ENCODE data around the gene ROBO1.

ROBO1 gene

GRCh38 chr3:79297245-79297960 is 470.4 kb downstream of the ROBO1 start:
- DNase-seq: peak; percentile 24

- DNase-seq: no peak
Measured at GRCh38 chr3:79286882-79287281, 480.9 kb downstream of the ROBO1 start.

GRCh38 chr3:79285871-79286270 is 481.9 kb downstream of the ROBO1 start:
- DNase-seq: no peak

GRCh38 chr3:79285380-79285779 is 482.4 kb downstream of the ROBO1 start:
- DNase-seq: no peak

GRCh38 chr3:79284781-79285180 is 483.0 kb downstream of the ROBO1 start:
- no peak for DNase-seq

GRCh38 chr3:79278681-79279080 is 489.1 kb downstream of the ROBO1 start:
- no peak for DNase-seq

- no peak for DNase-seq
Measured at GRCh38 chr3:79268422-79268821, 499.4 kb downstream of the ROBO1 start.

- DNase-seq: no peak
Measured at GRCh38 chr3:79264892-79265291, 502.9 kb downstream of the ROBO1 start.

- DNase-seq: no peak
Measured at GRCh38 chr3:79263423-79263822, 504.4 kb downstream of the ROBO1 start.

GRCh38 chr3:79258479-79258878 is 509.3 kb downstream of the ROBO1 start:
- no peak for DNase-seq

GRCh38 chr3:79257791-79258190 is 510.0 kb downstream of the ROBO1 start:
- no peak for DNase-seq

GRCh38 chr3:79255702-79256101 is 512.1 kb downstream of the ROBO1 start:
- no peak for DNase-seq

GRCh38 chr3:79255292-79255691 is 512.5 kb downstream of the ROBO1 start:
- no peak for DNase-seq

- DNase-seq: no peak
Measured at GRCh38 chr3:79253704-79254103, 514.1 kb downstream of the ROBO1 start.

- no peak for DNase-seq
Measured at GRCh38 chr3:79253271-79253670, 514.5 kb downstream of the ROBO1 start.

GRCh38 chr3:79250746-79251145 is 517.1 kb downstream of the ROBO1 start:
- no peak for DNase-seq

GRCh38 chr3:79249701-79250100 is 518.1 kb downstream of the ROBO1 start:
- DNase-seq: no peak

GRCh38 chr3:79247725-79248043 is 520.1 kb downstream of the ROBO1 start:
- DNase-seq: no peak

GRCh38 chr3:79246875-79247724 is 520.7 kb downstream of the ROBO1 start:
- no peak for DNase-seq

- no peak for DNase-seq
Measured at GRCh38 chr3:79245284-79246138, 522.3 kb downstream of the ROBO1 start.

- no peak for DNase-seq
Measured at GRCh38 chr3:79236496-79236895, 531.3 kb downstream of the ROBO1 start.

- no peak for DNase-seq
Measured at GRCh38 chr3:79233431-79234060, 534.3 kb downstream of the ROBO1 start.

GRCh38 chr3:79230266-79230665 is 537.5 kb downstream of the ROBO1 start:
- DNase-seq: no peak
